Kidney (tissue), 14 donors: ENCODE data around the gene TBCD. TPM values are rescaled to one million over a fixed set of nuclear protein-coding genes. Genes with fewer than 3 reads are reported as not detected.

ENCODE experiments used
- DNase-seq, 5 donors: peaks; one replicate each; pipeline ENCODE4 v3.0.0-alpha.2; 2013 to 2020
- FAIRE-seq: peaks from 2 replicates; lab custom pipeline; 2012; peaks lifted over from hg19 to GRCh38; lab: Jason Lieb, UNC
- H3K27ac ChIP-seq, 2 donors: one replicate each; pipeline ENCODE4 v1.7.0; 2013; ENCODE audit warnings: low read depth in 2 of 2, low read length in 2 of 2, inconsistent platforms in 1 of 2
- H3K27me3 ChIP-seq: one replicate; pipeline ENCODE4 v1.7.1; 2013; ENCODE audit warnings: low read length, inconsistent platforms; ENCODE audit not compliant: control insufficient read depth, insufficient read depth
- H3K36me3 ChIP-seq, 3 donors: one replicate each; pipeline versions ENCODE4 v1.7.0 to v1.7.1; 2013; ENCODE audit warnings: low read length in 3 of 3, control low read depth in 1 of 3, inconsistent platforms in 1 of 3; ENCODE audit not compliant: insufficient read depth in 3 of 3, control insufficient read depth in 2 of 3
- H3K4me1 ChIP-seq, 3 donors: one replicate each; pipeline versions ENCODE4 v1.7.0 to v1.7.1; 2013; ENCODE audit warnings: low read length in 3 of 3, inconsistent platforms in 1 of 3, low read depth in 1 of 3; ENCODE audit not compliant: control insufficient read depth in 2 of 3, insufficient read depth in 2 of 3
- H3K4me3 ChIP-seq, 3 donors: one replicate each; pipeline versions ENCODE4 v1.7.0 to v1.8.1; 2013; ENCODE audit warnings: low read length in 3 of 3, control low read depth in 1 of 3, inconsistent platforms in 1 of 3
- H3K9ac ChIP-seq, 3 donors: one replicate each; pipeline versions ENCODE4 v1.7.0 to v1.7.1; 2013; ENCODE audit warnings: low read length in 3 of 3, control low read depth in 1 of 3, inconsistent platforms in 1 of 3
- H3K9me3 ChIP-seq, 3 donors: one replicate each; pipeline versions ENCODE4 v1.7.0 to v1.7.1; 2013; ENCODE audit warnings: low read length in 3 of 3, control low read depth in 1 of 3, inconsistent platforms in 1 of 3; ENCODE audit not compliant: control insufficient read depth in 2 of 3, insufficient read depth in 1 of 3
- intact Hi-C: fragments of 100-400 bp; cut with DNase I; formaldehyde crosslinking; loops from one replicate; pipeline ENCODE4 v1.11.1; 2022
- polyA plus RNA-seq: library from polyadenylated mRNA; stranded (reverse); fragments of 350-450 nt; fragmentation: Illumina TruSeq; extraction: RNeasy Lipid Tissue Mini Kit (QIAGEN cat#74804); gene quantifications from one replicate; pipeline ENCODE4 v1.2.3, GENCODE V29; 2014; ENCODE audit warnings: low read depth, low replicate concordance; ENCODE audit not compliant: insufficient read depth
- total RNA-seq: library from RNA; stranded (reverse); fragmentation: NEBNext Ultra II Directional; extraction: Animal tissue kit (Norgen Biotek cat#: 25700); gene quantifications from one replicate; pipeline ENCODE4 v1.2.1, GENCODE V29; 2021
- TF ChIP-seq, protein P1 (sequence below): IDR thresholded peaks from 3 replicates; pipeline ENCODE4 v1.5.1; 2012; ENCODE audit warnings: mild to moderate bottlenecking, moderate library complexity, borderline replicate concordance; ENCODE audit not compliant: insufficient read depth; ENCODE audit errors: extremely low read depth
- donor health status: control.
- donor health status: control.
- donor health status: control.
- donor health status: control.
- donor health status: control.
- donor health status: DM: yes; HTN: yes; CAD: no.
- donor health status: Normal renal cell carcinoma (clear cell type).

The TBCD gene
- total and polyA plus RNA-seq, 2 donors from 2014 or later, result 72.8 to 78.7 TPM

DNA sequence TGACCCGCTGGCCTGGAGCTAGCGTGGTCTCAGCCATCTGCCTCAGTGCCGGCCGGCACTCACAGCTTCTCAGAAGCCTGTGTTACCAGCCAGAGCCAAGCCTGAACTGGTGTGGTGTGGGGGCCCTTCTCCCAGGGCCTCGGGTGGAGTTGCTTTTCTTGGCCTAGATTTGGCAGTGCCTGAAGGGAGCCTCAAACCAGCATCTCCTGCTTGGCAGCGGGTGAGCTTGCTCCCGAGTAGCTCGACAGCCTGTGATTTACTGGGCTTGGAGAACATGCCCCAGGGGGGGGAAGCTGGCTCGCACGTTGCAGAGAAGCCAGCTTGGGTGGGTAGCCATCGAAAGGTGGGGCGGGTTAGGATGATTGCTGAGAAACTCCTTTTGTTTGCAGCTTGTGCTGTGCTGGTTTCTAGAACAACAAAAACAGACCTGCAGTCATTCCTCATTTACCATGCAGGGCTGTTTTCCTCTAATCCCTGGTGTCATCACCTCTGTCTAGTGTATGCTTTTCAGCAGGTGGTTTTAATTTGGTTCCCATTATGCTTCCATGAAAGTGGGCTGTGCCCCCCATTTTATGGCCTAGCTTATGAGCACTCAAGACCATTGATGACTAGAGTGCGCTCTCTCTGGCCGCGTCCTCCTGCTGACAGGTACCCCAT is 42.2 kb downstream of the TBCD start:
- Histone ChIP-seq H3K9ac (no peak overlapping the region), H3K4me3 (no peak overlapping the region), H3K9me3 (no peaks in the 10 kb centered on the region), H3K36me3 (peaks cover 0 to 6% (median 0%) of the 10 kb centered on the region in 3 donors), H3K4me1 (no peaks in the 10 kb centered on the region), H3K27me3 (no peaks in the 10 kb centered on the region), H3K27ac (no peak overlapping the region)
- DNase-seq (peak in 1 of 5 donors; percentile 11), FAIRE-seq (no peak)
- intact Hi-C loops, result no loop called here
- TF ChIP-seq, protein P1, sequence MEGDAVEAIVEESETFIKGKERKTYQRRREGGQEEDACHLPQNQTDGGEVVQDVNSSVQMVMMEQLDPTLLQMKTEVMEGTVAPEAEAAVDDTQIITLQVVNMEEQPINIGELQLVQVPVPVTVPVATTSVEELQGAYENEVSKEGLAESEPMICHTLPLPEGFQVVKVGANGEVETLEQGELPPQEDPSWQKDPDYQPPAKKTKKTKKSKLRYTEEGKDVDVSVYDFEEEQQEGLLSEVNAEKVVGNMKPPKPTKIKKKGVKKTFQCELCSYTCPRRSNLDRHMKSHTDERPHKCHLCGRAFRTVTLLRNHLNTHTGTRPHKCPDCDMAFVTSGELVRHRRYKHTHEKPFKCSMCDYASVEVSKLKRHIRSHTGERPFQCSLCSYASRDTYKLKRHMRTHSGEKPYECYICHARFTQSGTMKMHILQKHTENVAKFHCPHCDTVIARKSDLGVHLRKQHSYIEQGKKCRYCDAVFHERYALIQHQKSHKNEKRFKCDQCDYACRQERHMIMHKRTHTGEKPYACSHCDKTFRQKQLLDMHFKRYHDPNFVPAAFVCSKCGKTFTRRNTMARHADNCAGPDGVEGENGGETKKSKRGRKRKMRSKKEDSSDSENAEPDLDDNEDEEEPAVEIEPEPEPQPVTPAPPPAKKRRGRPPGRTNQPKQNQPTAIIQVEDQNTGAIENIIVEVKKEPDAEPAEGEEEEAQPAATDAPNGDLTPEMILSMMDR, result no peak

- H3K27me3 ChIP-seq, result no peaks in the 10 kb centered on the region
- FAIRE-seq (no peak), DNase-seq (peak in 1 of 5 donors; percentile 18)
- TF ChIP-seq, protein P1, result no peak
- H3K36me3 ChIP-seq, result peaks cover 0 to 8% (median 0%) of the 10 kb centered on the region in 3 donors
- no peaks in the 10 kb centered on the region for H3K9me3 ChIP-seq
- no peak overlapping the region for H3K27ac ChIP-seq
- no peaks in the 10 kb centered on the region for H3K4me1 ChIP-seq
- intact Hi-C loops, result no loop called here
- H3K4me3 ChIP-seq, result no peak overlapping the region
- H3K9ac ChIP-seq, result no peak overlapping the region
These were observed 43.1 kb downstream of the TBCD start for GRCh38 chr17:82794781-82795482.

DNA sequence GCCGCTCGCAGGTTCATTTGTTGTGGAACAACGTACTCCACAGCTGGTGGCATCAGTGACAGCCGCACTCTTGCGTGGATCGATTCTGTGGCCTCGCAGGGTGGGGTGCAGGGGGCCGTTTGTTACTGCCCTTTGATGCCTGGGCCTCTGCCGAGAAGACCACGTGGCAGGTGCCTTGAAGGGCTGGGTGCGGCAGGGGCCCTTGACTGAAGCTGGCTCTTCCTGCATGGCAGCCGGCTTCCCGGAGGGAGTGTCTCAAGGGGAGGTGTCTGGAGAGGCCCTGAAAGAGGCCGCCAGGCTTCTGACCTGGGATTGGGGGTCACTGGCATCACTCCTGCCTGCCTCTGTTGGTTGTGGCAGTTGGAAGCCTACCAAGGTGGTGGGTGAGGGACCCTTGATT is 43.8 kb downstream of the TBCD start:
- Histone ChIP-seq H3K4me3 (no peak overlapping the region), H3K27me3 (no peaks in the 10 kb centered on the region), H3K27ac (no peak overlapping the region), H3K9me3 (no peaks in the 10 kb centered on the region), H3K36me3 (peaks cover 0 to 8% (median 0%) of the 10 kb centered on the region in 3 donors), H3K9ac (no peak overlapping the region), H3K4me1 (no peaks in the 10 kb centered on the region)
- TF ChIP-seq, protein P1, result no peak
- no peak for DNase-seq
- intact Hi-C loops, result no loop called here
- no peak for FAIRE-seq
